H1 (cell line): ENCODE measurements around the gene AFF4. TPM values are rescaled to one million over a fixed set of nuclear protein-coding genes. Genes with fewer than 3 reads are reported as not detected.

Experiments used
- CTCF ChIA-PET: fragments of 300-600 bp; sonication (Branson Sonifier 250); formaldehyde crosslinking; loops from one replicate; lab custom pipeline; 2021; ENCODE audit not compliant: partially characterized antibody; lab: Charles Lee
- POLR2A ChIA-PET: fragments of 300-600 bp; sonication (Branson Sonifier 250); formaldehyde crosslinking; loops from one replicate; lab custom pipeline; 2021; ENCODE audit warnings: inconsistent platforms; ENCODE audit not compliant: partially characterized antibody; lab: Charles Lee
- DNase-seq, 2 experiments: peaks; one replicate each; pipeline versions ENCODE4 v3.0.0 to v3.0.0-alpha.2; 2010 to 2022; ENCODE audit warnings: low spot score in 2 of 2, low read depth in 1 of 2, mixed read lengths in 1 of 2
- FAIRE-seq: peaks from 2 replicates; lab custom pipeline; 2011; peaks lifted over from hg19 to GRCh38; lab: Jason Lieb, UNC
- H2AFZ ChIP-seq: 2 replicates; pipeline ENCODE4 v1.8.1; 2012; ENCODE audit warnings: low read length, inconsistent platforms
- H2AK5ac ChIP-seq: 2 replicates; pipeline ENCODE4 v1.6.1; 2013; ENCODE audit warnings: low read depth, low read length
- H2BK120ac ChIP-seq: replicated peaks from 2 replicates; pipeline ENCODE3; 2013; ENCODE audit warnings: low read depth, low read length, inconsistent platforms
- H2BK12ac ChIP-seq: 2 replicates; pipeline ENCODE4 v1.6.1; 2013; ENCODE audit warnings: low read depth, low read length
- H2BK15ac ChIP-seq: 2 replicates; pipeline ENCODE4 v1.6.1; 2013; ENCODE audit warnings: low read length
- H2BK20ac ChIP-seq: 2 replicates; pipeline ENCODE4 v1.6.1; 2013; ENCODE audit warnings: low read length
- H2BK5ac ChIP-seq: 2 replicates; pipeline ENCODE4 v1.6.1; 2013; ENCODE audit warnings: low read depth, low read length
- H3K14ac ChIP-seq: 2 replicates; pipeline ENCODE4 v1.6.1; 2013; ENCODE audit warnings: inconsistent platforms; ENCODE audit not compliant: insufficient read length
- H3K18ac ChIP-seq: 2 replicates; pipeline ENCODE4 v1.6.1; 2013; ENCODE audit warnings: low read length; ENCODE audit errors: extremely low read depth
- H3K23ac ChIP-seq: 2 replicates; pipeline ENCODE4 v1.6.1; 2013; ENCODE audit warnings: inconsistent platforms; ENCODE audit not compliant: insufficient read length
- H3K23me2 ChIP-seq: 2 replicates; pipeline ENCODE4 v1.6.1; 2013; ENCODE audit warnings: low read depth, low read length
- H3K27ac ChIP-seq: 2 replicates; pipeline ENCODE4 v1.6.1; 2011; ENCODE audit warnings: low read depth, low read length, inconsistent platforms
- H3K27me3 ChIP-seq, 4 experiments: replicated peaks in 1 of 4; 1 replicate in 1 of 4; 2 replicates in 3 of 4; pipeline versions ENCODE4 v1.6.1 to v1.8.1; 2011 to 2013; ENCODE audit warnings: low read length in 3 of 4, mild to moderate bottlenecking in 3 of 4, inconsistent platforms in 2 of 4, mixed read lengths in 2 of 4, moderate library complexity in 1 of 4; ENCODE audit not compliant: control insufficient read depth in 3 of 4, insufficient read depth in 3 of 4; ENCODE audit errors: extremely low read depth in 1 of 4
- H3K36me3 ChIP-seq, 4 experiments: 2 replicates each; pipeline versions ENCODE4 v1.6.1 to v1.8.1; 2011 to 2013; ENCODE audit warnings: mild to moderate bottlenecking in 4 of 4, low read length in 3 of 4, moderate library complexity in 2 of 4, control low read depth in 1 of 4, inconsistent platforms in 1 of 4; ENCODE audit not compliant: insufficient read depth in 4 of 4, control insufficient read depth in 2 of 4
- H3K4ac ChIP-seq: replicated peaks from 2 replicates; pipeline ENCODE3; 2013; ENCODE audit warnings: low read length, low read depth, mixed read lengths, inconsistent platforms; ENCODE audit not compliant: insufficient read length
- H3K4me1 ChIP-seq, 4 experiments: replicated peaks in 1 of 4; 1 replicate in 1 of 4; 2 replicates in 3 of 4; pipeline versions ENCODE4 v1.6.1 to v1.8.1; 2011 to 2013; ENCODE audit warnings: low read length in 3 of 4, inconsistent platforms in 2 of 4, mixed read lengths in 1 of 4; ENCODE audit not compliant: insufficient read depth in 4 of 4, control insufficient read depth in 3 of 4
- H3K4me2 ChIP-seq, 2 experiments: 2 replicates each; pipeline versions ENCODE4 v1.6.1 to v1.8.1; 2011 to 2013; ENCODE audit warnings: low read depth in 2 of 2, low read length in 2 of 2, control low read depth in 1 of 2, inconsistent platforms in 1 of 2, mild to moderate bottlenecking in 1 of 2; ENCODE audit not compliant: insufficient read depth in 1 of 2
- H3K4me3 ChIP-seq, 4 experiments: fragments of 200-600, 300-600 bp in 1 of 4; sonication (generic), shearing (Covaris generic), sonication (Bioruptor Twin) in 1 of 4; 2 replicates each; pipeline versions ENCODE4 v1.5.1 to v1.8.1; 2011 to 2016; ENCODE audit warnings: low read length in 4 of 4, low read depth in 3 of 4, control low read depth in 2 of 4, inconsistent platforms in 2 of 4, mild to moderate bottlenecking in 2 of 4, mixed read lengths in 1 of 4, moderate library complexity in 1 of 4; ENCODE audit not compliant: insufficient read depth in 2 of 4; ENCODE audit errors: extremely low read depth in 1 of 4
- H3K56ac ChIP-seq: replicated peaks from 2 replicates; pipeline ENCODE3; 2013; ENCODE audit warnings: low read depth, mild to moderate bottlenecking, mixed read lengths, low read length, inconsistent platforms; ENCODE audit not compliant: insufficient read length
- H3K79me1 ChIP-seq: 2 replicates; pipeline ENCODE4 v1.6.1; 2013; ENCODE audit warnings: low read depth, low read length, control low read depth
- H3K79me2 ChIP-seq, 2 experiments: 2 replicates each; pipeline versions ENCODE4 v1.6.1 to v1.8.1; 2012 to 2013; ENCODE audit warnings: low read length in 2 of 2, mild to moderate bottlenecking in 2 of 2, inconsistent platforms in 1 of 2; ENCODE audit not compliant: insufficient read depth in 2 of 2, control insufficient read depth in 1 of 2
- H3K9ac ChIP-seq, 4 experiments: replicated peaks in 1 of 4; 1 replicate in 1 of 4; 2 replicates in 3 of 4; pipeline versions ENCODE4 v1.6.1 to v1.8.1; 2011 to 2013; ENCODE audit warnings: low read depth in 3 of 4, low read length in 3 of 4, control low read depth in 2 of 4, mild to moderate bottlenecking in 2 of 4, moderate library complexity in 2 of 4, inconsistent platforms in 1 of 4; ENCODE audit errors: extremely low read depth in 1 of 4
- H3K9me3 ChIP-seq, 2 experiments: 2 replicates each; pipeline versions ENCODE4 v1.6.1 to v1.8.1; 2012 to 2013; ENCODE audit warnings: mild to moderate bottlenecking in 2 of 2, moderate library complexity in 2 of 2, control low read depth in 1 of 2, inconsistent platforms in 1 of 2, low read depth in 1 of 2, low read length in 1 of 2, mixed read lengths in 1 of 2; ENCODE audit not compliant: insufficient read depth in 2 of 2
- H4K20me1 ChIP-seq, 2 experiments: replicated peaks in 1 of 2; 2 replicates each; pipeline versions ENCODE3 to v1.8.1; 2011 to 2013; ENCODE audit warnings: inconsistent platforms in 2 of 2, low read length in 2 of 2, mild to moderate bottlenecking in 1 of 2; ENCODE audit not compliant: insufficient read depth in 2 of 2, control insufficient read depth in 1 of 2
- H4K5ac ChIP-seq: 2 replicates; pipeline ENCODE4 v1.6.1; 2013; ENCODE audit warnings: low read length, low read depth, mixed read lengths, inconsistent platforms; ENCODE audit not compliant: insufficient read length
- H4K8ac ChIP-seq: 2 replicates; pipeline ENCODE4 v1.8.0; 2013; ENCODE audit warnings: mild to moderate bottlenecking, moderate library complexity, low read length, inconsistent platforms; ENCODE audit not compliant: insufficient read depth; ENCODE audit errors: extremely low read depth
- H4K91ac ChIP-seq: replicated peaks from 2 replicates; pipeline ENCODE3; 2013; ENCODE audit warnings: low read length, mixed read lengths, inconsistent platforms; ENCODE audit not compliant: insufficient read length
- CEBPB ChIP-seq: IDR thresholded peaks from 2 replicates; pipeline ENCODE4 v1.6.1; 2012; ENCODE audit warnings: low read depth, low read length
- CHD1 ChIP-seq: IDR thresholded peaks from 2 replicates; pipeline ENCODE4 v1.6.1; 2012; ENCODE audit warnings: low read depth, low read length, improper control_type of control experiment
- EP300 ChIP-seq, 2 experiments: IDR thresholded peaks; 1 replicate in 1 of 2; 2 replicates in 1 of 2; pipeline ENCODE4 v1.6.1; 2011 to 2012; ENCODE audit warnings: low read depth in 2 of 2, low read length in 2 of 2, mild to moderate bottlenecking in 2 of 2, borderline replicate concordance in 1 of 2, inconsistent platforms in 1 of 2, moderate library complexity in 1 of 2
- EZH2 ChIP-seq: fragments of 200-600 bp; sonication (generic); IDR thresholded peaks from 2 replicates; pipeline ENCODE4 v1.7.1; 2012; ENCODE audit warnings: low read depth, mild to moderate bottlenecking, moderate library complexity, low read length, inconsistent platforms; ENCODE audit not compliant: severe bottlenecking
- KDM4A ChIP-seq: IDR thresholded peaks from one replicate; pipeline ENCODE4 v1.7.1; 2012; ENCODE audit warnings: low read depth, mild to moderate bottlenecking, moderate library complexity, low read length, inconsistent platforms; ENCODE audit not compliant: severe bottlenecking
- RNF2 ChIP-seq: fragments of 200-900, 300-1000 bp; sonication (generic); IDR thresholded peaks from 2 replicates; pipeline ENCODE4 v1.7.1; 2016; ENCODE audit warnings: borderline replicate concordance, low read depth, mild to moderate bottlenecking, antibody characterized with exemption, low read length; ENCODE audit not compliant: poor library complexity, severe bottlenecking; ENCODE audit errors: missing control alignments
- SAP30 ChIP-seq: fragments of 300-600 bp; sonication (generic); IDR thresholded peaks from 2 replicates; pipeline ENCODE4 v1.7.1; 2012; ENCODE audit warnings: low read length, moderate library complexity, mild to moderate bottlenecking, inconsistent platforms; ENCODE audit not compliant: insufficient read depth, insufficient replicate concordance
- SP1 ChIP-seq: IDR thresholded peaks from 2 replicates; pipeline ENCODE4 v1.6.1; 2011; ENCODE audit warnings: low read depth, low read length
- SP2 ChIP-seq: IDR thresholded peaks from 2 replicates; pipeline ENCODE4 v1.6.1; 2012; ENCODE audit warnings: mild to moderate bottlenecking, low read length, inconsistent platforms
- SP4 ChIP-seq: IDR thresholded peaks from 2 replicates; pipeline ENCODE4 v1.6.1; 2012; ENCODE audit warnings: low read length, inconsistent platforms
- TBP ChIP-seq: IDR thresholded peaks from 2 replicates; pipeline ENCODE4 v1.6.1; 2011; ENCODE audit warnings: low read depth, low read length, improper control_type of control experiment
- WGBS, 2 experiments: shearing (Covaris generic) in 1 of 2; methylation state at CpG; one replicate each; pipeline versions ENCODE4 v1.1.6 to v1.1.7; 2013 to 2015; ENCODE audit warnings: low lambda C conversion rate in 2 of 2, mixed read lengths in 2 of 2, inconsistent platforms in 1 of 2, low coverage in 1 of 2, missing lambda C conversion rate in 1 of 2; ENCODE audit not compliant: insufficient replicate concordance in 2 of 2, insufficient coverage in 1 of 2, insufficient read length in 1 of 2; ENCODE audit errors: extremely low coverage in 1 of 2, missing lambda C conversion rate in 1 of 2; 5-methylcytosine and 5-hydroxymethylcytosine counted together
- polyA plus RNA-seq, 7 experiments: library from polyadenylated mRNA; depleted of rRNA in 3 of 7; stranded (reverse) in 5 of 7; unstranded in 2 of 7; fragments of >200 nt in 5 of 7; fragments of 200-250 nt in 2 of 7; gene quantifications; 1 replicate in 5 of 7; 2 replicates in 1 of 7; 4 replicates in 1 of 7; pipeline versions ENCODE4 v1.2.1 to v1.2.3, GENCODE V29; 2011 to 2013; ENCODE audit warnings: missing spikeins in 2 of 7, mixed read lengths in 2 of 7
- total RNA-seq: library from RNA; stranded (reverse); fragmentation: NEBNext Ultra II Directional; extraction: Animal tissue kit (Norgen Biotek cat#: 25700); gene quantifications from 2 replicates; pipeline ENCODE4 v1.2.1, GENCODE V29; 2021
- TF ChIP-seq, protein P1 (sequence below): IDR thresholded peaks from 2 replicates; pipeline ENCODE4 v1.6.1; 2011; ENCODE audit warnings: low read depth, mild to moderate bottlenecking, low read length; ENCODE audit not compliant: insufficient read depth
- TF ChIP-seq, protein P2 (sequence below): IDR thresholded peaks from 2 replicates; pipeline ENCODE4 v1.6.1; 2011; ENCODE audit warnings: low read length, improper control_type of control experiment

AFF4 gene
- total and polyA plus RNA-seq, 2 of the 8 experiments (the other 6 are each of a cell fraction or from before 2014, with no cell fraction given): 12.0 to 61.4 TPM

DNA sequence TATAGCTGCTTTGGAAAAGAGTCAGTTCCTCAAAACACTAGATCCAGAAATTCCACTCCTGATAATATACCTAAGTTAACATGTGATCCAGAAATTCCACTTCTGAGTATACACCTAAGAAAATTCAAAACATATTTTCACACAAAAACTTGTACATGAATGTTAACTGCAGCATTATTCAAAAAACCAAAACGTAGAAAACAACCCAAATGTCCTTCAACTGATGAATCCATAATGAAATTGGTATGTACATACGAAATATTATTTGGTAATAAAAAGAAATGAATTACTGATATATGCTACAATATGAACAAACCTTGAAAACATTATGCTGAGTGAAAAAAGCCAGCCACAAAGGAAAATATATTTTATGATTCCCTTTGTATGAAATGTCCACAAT lies 16.5 kb upstream of the AFF4 start:
- POLR2A ChIA-PET: no interaction called here
- no peak overlapping the region for H2AK5ac ChIP-seq
- no peak overlapping the region for H2BK120ac ChIP-seq
- H2AFZ ChIP-seq: no peak overlapping the region
- no peak overlapping the region for H3K4me3 ChIP-seq
- no peak overlapping the region for H3K23ac ChIP-seq
- H3K27me3 ChIP-seq: no peaks in the 10 kb centered on the region
- H3K27ac ChIP-seq: no peak overlapping the region
- no peak overlapping the region for H4K91ac ChIP-seq
- no peak overlapping the region for H2BK12ac ChIP-seq
- no peaks in the 10 kb centered on the region for H3K79me1 ChIP-seq
- whole genome bisulfite sequencing, 2 experiments: 88% methylated on average over 2 of the region's 2 CpGs; no CpG with 5 or more reads in 1 of the 2 experiments
- no peak overlapping the region for H3K56ac ChIP-seq
- no peaks in the 10 kb centered on the region for H3K23me2 ChIP-seq
- H3K4ac ChIP-seq: no peak overlapping the region
- no peak for DNase-seq
- H3K9ac ChIP-seq: no peak overlapping the region
- no peaks in the 10 kb centered on the region for H3K79me2 ChIP-seq
- no peak overlapping the region for H3K14ac ChIP-seq
- no peak overlapping the region for H4K8ac ChIP-seq
- FAIRE-seq: no peak
- H4K20me1 ChIP-seq: no peaks in the 10 kb centered on the region
- no peak overlapping the region for H3K18ac ChIP-seq
- H2BK5ac ChIP-seq: no peak overlapping the region
- H3K9me3 ChIP-seq: peaks cover 0 to 2% of the 10 kb centered on the region in 2 experiments; a peak in 1 of 4 replicates
- no peak overlapping the region for H3K4me2 ChIP-seq
- CTCF ChIA-PET: no interaction called here
- no peaks in the 10 kb centered on the region for H3K4me1 ChIP-seq
- no peak overlapping the region for H4K5ac ChIP-seq
- no peaks in the 10 kb centered on the region for H3K36me3 ChIP-seq
- no peak overlapping the region for H2BK15ac ChIP-seq
- no peak overlapping the region for H2BK20ac ChIP-seq
- TF ChIP-seq SP1 (no peak), RNF2 (no peak), CEBPB (no peak), EP300 (IDR thresholded peaks at IDR 0.05; ENCODE audit: borderline replicate concordance in 1 of 2, low read depth in 2 of 2, low read length in 2 of 2) (no peak), KDM4A (no peak), SAP30 (no peak), TBP (no peak), CHD1 (no peak), SP4 (no peak), SP2 (no peak), EZH2 (no peak)
- TF ChIP-seq, protein P1, sequence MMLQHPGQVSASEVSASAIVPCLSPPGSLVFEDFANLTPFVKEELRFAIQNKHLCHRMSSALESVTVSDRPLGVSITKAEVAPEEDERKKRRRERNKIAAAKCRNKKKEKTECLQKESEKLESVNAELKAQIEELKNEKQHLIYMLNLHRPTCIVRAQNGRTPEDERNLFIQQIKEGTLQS: no peak
- TF ChIP-seq, protein P2, sequence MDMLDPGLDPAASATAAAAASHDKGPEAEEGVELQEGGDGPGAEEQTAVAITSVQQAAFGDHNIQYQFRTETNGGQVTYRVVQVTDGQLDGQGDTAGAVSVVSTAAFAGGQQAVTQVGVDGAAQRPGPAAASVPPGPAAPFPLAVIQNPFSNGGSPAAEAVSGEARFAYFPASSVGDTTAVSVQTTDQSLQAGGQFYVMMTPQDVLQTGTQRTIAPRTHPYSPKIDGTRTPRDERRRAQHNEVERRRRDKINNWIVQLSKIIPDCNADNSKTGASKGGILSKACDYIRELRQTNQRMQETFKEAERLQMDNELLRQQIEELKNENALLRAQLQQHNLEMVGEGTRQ: no peak
